HG03139 (cell line): ENCODE results near the gene SSMEM1.
"Not testable (repeated sequence)": the region's sequence is repeated elsewhere in the genome, so short reads cannot be mapped to it uniquely, and the experiment has no call there.

Source experiments
- ATAC-seq: cut with Tn5 transposase; IDR thresholded peaks from one replicate; pipeline ENCODE4 v1.9.1; 2021; ENCODE audit not compliant: unreplicated experiment

Gene SSMEM1, protein sequence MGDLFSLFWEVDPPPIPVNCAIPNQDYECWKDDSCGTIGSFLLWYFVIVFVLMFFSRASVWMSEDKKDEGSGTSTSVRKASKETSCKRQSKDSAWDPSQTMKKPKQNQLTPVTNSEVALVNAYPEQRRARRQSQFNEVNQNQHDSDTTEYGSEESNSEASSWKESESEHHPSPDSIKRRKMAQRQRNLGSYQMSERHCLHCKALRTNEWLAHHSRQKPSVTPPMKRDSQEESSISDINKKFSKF

DNA sequence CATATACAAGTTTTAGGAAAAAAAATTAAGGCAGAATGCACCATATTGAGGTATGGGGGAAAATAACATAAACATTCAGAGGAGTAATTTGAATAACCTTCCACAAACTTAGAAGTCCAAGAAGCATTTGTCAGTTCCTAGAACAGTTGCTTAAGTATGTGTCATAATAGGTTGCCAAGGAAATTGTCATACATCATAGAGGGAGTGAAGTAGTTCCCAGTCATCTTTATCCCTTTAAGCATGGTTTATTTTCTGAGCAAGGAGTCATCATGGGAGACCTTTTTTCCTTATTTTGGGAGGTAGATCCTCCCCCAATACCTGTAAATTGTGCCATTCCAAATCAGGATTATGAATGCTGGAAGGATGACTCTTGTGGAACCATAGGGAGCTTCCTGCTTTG, at the start of gene SSMEM1:
TSS of gene SSMEM1 (plus strand) at position 219 of the 400 bp plus-strand sequence. CDS start at position 270, 51 bp downstream.
- ATAC-seq: no peak

DNA sequence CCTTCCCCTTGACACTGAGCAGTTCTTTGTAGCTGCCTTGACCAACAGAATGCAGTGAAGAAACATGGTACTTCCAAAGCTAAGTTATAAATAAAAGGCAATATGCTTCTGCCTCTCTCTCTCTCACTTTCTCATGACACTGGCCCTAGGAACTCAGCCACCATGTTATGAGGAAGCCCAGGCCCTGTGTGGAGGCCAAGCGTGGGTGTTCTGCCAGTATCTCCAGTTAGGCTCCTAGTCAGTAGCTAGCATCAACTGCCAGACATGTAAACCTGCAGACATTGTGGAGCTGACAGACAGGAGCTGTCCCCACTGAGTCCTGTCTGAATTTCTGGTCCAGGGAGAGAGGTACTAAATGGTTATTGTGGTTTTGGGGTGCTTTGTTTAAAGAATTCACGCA, 47.6 kb upstream of the SSMEM1 start:
- ATAC-seq: no peak

GRCh38 chr7:130160455-130160854, 47.2 kb upstream of the SSMEM1 start:
- no peak for ATAC-seq

DNA sequence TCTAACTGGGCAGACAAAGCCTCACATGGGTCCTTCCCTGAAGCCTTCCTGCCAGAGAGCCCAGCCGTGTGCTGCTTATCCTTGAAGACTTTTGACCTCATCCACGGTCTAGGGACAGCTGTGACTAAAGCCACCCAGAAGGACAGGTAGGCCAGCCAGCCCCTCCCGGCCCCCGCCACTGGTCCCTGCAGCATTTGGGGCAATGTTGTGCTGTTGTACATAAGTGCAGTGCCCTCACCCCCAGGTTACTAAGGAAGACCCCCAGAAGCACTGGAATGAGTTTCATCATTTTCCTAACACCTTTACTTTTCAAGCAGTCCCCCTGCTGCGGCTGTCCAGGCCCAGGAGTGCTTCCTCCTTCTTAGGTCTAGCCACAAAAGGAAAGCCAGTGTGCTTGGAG, 45.5 kb upstream of the SSMEM1 start:
- ATAC-seq: no peak

DNA sequence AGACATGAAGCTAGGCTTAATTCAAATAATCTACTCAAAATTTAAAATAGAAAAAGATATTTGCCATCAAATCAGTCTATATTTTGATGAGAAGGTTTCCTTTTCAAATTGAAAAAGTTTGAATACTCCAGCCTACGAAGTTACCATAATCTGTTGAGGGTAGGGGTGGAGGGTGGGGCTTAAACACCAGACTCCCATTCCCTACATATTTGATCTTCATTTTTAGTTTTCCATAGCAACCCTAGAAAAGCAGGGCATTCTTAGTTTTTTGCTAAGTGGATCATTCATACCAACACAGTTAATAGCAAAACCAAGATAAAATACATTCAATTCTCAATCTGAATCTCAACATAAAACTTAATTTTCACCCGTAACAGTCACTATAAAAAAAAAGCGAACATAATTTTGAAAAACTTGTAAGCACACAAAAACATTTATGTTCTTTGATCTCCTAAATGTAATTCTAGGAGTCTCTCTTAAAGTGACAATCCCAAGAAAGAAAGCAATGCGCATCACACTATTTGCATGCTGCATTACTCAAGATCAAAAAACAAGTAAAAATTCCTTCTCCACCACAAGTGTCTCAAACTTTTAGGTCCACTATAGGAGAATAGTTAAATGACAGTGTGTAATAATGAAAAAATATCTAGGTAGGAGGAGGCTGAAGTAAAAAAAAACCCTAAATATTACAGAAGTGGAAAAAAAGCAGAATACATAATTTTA, 33.3 kb upstream of the SSMEM1 start:
- no peak for ATAC-seq

DNA sequence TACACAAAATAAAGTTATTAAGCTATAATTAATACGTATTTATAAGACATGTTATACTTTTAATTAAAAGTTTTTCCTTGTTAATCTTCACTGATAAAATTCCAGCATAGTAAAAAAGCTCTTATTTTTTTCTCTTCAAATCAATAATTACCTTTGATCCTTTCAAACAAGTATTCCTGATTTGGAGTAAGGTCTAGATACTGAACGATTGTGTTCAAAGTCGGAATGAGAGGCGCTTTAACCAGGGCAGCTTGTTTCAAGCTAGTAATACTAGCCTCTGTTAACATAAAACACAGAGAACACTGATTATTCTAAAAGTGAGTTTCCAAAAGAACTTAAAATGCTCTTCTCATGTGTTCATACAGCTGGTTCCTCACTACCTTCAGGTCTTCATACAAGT, 29.4 kb upstream of the SSMEM1 start:
- no peak for ATAC-seq

- no peak for ATAC-seq
Measured at GRCh38 chr7:130179631-130180030, 28.0 kb upstream of the SSMEM1 start.

DNA sequence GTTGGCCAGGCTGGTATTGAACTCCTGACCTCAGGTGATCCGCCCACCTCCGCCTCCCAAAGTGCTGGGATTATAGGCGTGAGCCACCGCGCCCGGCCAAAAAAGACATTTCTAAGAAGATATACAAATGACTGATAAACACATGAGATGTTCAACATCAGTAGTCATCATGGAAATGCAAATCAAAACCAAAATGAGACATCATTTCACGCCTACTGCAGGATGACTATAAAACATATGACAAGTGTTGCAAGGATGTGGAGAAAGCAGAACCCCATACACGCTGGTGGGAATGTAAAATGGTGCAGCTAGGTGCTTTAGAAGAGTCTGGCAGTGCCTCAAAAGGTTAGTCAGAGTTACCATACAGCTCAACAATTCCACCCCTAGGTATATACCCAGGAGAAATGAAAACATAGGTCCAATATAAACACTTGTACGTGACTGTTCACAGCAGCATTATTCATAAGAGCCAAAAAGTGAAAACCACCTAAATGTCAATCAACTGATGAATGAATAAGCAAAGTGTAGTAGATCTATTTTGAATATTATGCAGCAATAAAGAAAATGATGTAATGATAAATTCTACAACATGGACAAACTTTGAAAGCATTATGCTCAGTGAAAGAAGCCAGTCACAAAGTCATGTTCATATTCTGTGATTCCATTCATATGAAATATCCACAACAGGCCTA, 26.9 kb upstream of the SSMEM1 start:
- ATAC-seq: no peak

DNA sequence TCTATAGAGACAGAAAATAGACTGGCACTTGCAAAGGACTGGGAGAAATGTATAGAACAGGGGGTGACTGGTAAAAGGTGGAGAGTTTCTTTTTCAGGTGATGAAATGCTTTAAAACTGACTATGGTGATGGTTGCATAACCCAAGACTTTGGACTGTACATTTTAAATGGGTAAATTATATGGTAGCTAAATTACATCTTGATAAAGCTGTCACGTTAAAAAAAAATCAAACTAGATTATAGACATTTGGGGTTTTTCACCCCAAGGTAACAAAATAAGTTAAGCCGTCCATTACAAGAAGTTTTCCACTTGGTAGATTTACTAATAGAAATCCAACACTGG, 26.4 kb upstream of the SSMEM1 start:
- ATAC-seq: no peak

DNA sequence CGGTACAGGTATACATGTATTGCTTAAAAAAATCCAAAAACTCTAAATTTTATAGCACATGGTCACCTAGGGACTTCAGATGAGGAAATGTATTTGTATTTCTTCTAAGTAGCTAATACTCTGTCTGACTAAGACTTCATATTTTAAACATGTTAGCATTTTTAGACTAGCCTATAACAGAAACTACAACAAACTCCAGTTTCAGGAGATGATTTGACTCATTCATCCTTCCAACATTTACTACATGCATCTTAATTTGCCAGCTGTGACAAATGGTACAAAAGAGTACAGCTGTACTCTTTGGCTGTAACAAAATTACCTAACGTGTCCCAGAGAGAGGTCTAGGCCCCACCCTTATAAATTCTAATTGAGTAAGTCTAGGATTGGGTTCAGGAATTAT, 24.7 kb upstream of the SSMEM1 start:
- ATAC-seq: peak; percentile 58

DNA sequence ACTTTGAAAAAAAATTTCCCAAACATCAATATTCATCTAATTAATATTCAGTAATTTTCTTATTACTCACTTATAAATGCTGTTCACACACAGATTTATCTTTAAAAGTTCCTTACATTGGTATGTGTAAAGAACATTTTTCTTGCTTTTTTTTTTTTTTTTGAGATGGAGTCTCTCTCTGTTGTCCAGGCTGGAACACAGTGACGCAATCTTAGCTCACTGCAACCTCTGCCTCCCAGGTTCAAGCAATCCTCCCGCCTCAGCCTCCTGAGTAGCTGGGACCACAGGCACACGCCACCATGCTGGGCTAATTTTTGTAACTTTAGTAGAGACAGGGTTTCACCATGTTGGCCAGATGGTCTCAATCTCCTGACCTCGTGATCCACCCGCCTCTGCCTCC, 23.3 kb upstream of the SSMEM1 start:
- not testable (repeated sequence) for ATAC-seq

DNA sequence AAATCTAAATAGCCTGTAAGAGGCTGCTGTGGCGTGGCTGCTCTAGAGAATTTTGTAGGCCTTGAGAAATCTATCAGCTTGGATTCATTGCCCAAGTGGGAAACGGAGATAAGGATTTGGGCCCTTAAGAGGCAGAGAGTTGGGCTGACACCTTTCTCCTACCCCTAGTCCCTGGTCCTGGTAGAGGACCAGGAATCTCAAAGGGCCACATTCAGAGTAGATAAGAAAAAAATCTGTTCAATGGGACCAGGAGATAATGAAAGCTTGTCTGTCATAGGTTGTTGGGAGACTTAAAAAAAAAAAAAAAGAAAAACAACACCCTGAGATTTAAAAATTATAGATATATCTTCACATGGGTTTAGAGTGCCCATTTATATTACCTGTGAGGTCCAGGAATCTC, 20.3 kb upstream of the SSMEM1 start:
- no peak for ATAC-seq

- ATAC-seq: no peak
Measured at GRCh38 chr7:130189343-130189742, 18.3 kb upstream of the SSMEM1 start.

GRCh38 chr7:130191791-130192190, 15.9 kb upstream of the SSMEM1 start:
- ATAC-seq: no peak

DNA sequence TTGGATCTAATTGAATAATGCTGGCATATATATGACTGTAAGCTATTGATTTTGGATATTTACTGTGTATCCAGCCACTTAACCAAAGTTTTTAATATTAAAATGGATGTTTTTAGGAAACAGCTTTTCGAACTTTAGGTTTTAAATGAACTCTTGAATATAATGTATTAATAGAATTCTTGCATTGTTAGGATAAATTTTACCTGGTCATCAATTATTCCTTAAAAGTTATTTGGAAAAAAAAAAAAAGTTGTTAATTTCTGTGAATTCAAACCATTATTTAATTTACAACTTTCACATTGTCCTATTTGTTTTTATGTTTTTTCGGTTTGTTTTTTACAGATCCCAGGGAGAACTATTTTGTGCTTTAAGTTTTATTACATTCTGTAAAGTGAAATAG, 12.3 kb upstream of the SSMEM1 start:
- no peak for ATAC-seq

DNA sequence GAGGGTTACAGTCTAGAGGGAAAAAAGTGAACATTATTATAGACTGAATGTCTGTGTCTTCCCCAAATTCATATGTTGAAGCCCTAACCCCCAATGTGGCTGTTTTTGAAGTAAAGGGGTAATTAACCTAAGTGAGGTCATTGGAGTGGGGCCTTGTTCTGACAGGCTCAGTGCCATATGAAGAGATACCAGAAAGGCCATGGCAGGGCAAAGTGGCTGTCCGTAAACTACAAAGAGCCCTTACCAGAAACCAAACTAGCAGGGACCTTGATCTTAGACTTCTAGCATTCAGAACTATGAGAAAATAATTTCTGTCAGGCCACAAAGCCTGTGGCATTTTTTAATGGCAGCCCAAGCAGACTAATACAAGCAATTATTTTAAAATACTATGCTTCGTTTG, 11.2 kb upstream of the SSMEM1 start:
- ATAC-seq: no peak

GRCh38 chr7:130197094-130197493, 10.6 kb upstream of the SSMEM1 start:
- no peak for ATAC-seq

DNA sequence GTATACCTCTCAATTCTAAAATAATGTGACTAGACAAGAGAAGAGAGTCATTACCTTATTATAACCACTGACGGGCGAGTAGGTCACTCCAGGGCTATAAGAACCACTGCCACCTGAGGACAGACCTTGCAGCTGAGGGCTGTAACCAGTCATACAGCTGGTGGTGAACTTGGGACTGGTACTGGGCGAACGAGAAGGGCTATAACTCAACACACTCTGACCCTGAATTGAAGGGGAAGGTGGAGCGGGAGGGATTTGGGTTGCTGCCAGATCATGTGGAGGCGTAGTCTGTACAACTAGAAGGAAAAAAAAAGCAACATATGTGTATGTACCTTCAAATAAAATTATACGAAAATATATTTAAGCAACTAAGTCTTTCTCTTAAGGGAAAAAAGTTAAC, 5.9 kb upstream of the SSMEM1 start:
- ATAC-seq: no peak

DNA sequence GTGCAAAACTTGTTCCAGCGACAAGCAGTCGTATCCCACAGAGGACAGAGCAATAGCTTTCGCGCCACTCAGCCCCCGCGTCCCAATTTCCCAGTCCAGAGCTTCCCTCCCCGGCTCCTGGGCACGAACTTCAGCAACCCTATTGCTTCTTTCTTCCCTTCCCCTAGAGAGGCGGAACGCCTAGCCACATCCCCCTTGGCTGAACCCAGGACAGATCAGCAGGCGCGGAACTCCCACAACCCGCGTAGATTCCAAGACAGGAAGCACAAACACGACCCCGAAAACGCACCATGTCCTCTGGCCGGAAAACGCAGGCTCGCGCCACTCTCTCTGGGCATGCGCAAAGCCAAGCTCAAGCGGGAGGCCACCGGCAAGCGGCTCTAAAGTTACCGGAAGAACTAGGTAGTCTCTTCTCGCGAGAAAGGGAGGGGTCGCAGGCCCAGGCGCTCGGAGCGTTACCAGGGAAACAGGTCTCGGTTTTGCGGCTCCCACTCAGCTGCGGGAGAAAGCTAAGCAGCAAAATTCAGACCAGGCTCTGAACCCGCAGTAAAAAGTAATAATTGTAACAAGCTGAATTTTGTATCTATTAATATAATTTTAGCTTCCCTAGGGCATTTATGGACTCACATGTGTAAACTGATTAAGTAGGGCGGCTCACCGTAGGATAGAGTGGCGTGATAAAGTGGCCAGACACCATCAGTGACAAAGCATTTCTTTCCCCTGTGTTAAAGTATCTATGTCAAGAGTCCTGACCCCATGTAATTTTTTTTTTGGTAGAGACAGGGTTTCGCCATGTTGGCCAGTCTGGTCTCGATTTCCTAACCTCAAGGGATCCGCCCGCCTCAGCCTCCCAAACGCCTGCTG, 2.3 kb upstream of the SSMEM1 start, which contains the start of gene TMEM209:
TSS of gene TMEM209 (minus strand) at position 323 of the 864 bp plus-strand sequence. CDS start at position 292, 31 bp downstream.
- peak; percentile 96 for ATAC-seq

GRCh38 chr7:130207033-130207432, 627 bp upstream of the SSMEM1 start:
- ATAC-seq: no peak

DNA sequence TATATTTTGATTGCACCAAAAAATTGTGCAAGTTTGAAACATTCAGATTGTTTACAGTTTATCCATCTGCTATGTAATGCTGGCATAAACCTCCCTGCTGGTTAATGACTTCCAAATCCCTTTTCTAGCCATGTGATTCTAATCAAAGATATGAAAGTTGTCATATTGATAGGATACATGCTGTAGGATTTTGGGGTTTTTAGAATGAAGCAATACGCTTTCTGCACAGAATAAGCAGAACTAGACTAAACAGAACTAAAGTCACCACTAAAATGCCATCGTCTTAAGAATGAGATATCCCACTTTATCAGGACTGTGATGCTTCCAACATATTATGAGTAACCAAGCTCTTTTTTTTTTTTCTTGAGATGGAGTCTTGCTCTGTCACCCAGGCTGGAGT, 856 bp downstream of the SSMEM1 start:
- ATAC-seq: no peak
